NT2/D1 (cell line): ENCODE measurements around the gene NAXD.

ENCODE experiments used
- DNase-seq: peaks from one replicate; pipeline ENCODE4 v3.0.0-alpha.2; 2011; ENCODE audit warnings: low read depth, low spot score
- H3K27me3 ChIP-seq: 2 replicates; pipeline ENCODE4 v1.6.0; 2011; ENCODE audit warnings: mild to moderate bottlenecking; ENCODE audit not compliant: insufficient read length, insufficient read depth
- H3K36me3 ChIP-seq: 2 replicates; pipeline ENCODE4 v1.6.1; 2011; ENCODE audit warnings: mild to moderate bottlenecking, low read length, mixed read lengths; ENCODE audit not compliant: insufficient read depth, insufficient read length
- H3K4me1 ChIP-seq: 2 replicates; pipeline ENCODE4 v1.5.1; 2011; ENCODE audit not compliant: insufficient read depth, insufficient read length
- H3K4me3 ChIP-seq: 2 replicates; pipeline ENCODE4 v1.5.1; 2011; ENCODE audit warnings: low read depth; ENCODE audit not compliant: insufficient read length
- H3K9ac ChIP-seq: 2 replicates; pipeline ENCODE4 v1.6.0; 2011; ENCODE audit warnings: low read depth; ENCODE audit not compliant: insufficient read length
- H3K9me3 ChIP-seq: 2 replicates; pipeline ENCODE4 v1.5.1; 2011; ENCODE audit warnings: mild to moderate bottlenecking, low read length; ENCODE audit not compliant: insufficient read depth
- SUZ12 ChIP-seq: IDR thresholded peaks from 2 replicates; pipeline ENCODE4 v1.6.1; 2011; ENCODE audit not compliant: insufficient read length, insufficient read depth; ENCODE audit errors: extremely low read depth
- YY1 ChIP-seq: IDR thresholded peaks from 2 replicates; pipeline ENCODE4 v1.6.1; 2011; ENCODE audit not compliant: insufficient read length, insufficient read depth
- ZNF274 ChIP-seq: IDR thresholded peaks from 2 replicates; pipeline ENCODE4 v1.6.1; 2011; ENCODE audit warnings: mild to moderate bottlenecking, low read depth, low read length

Gene NAXD

DNA sequence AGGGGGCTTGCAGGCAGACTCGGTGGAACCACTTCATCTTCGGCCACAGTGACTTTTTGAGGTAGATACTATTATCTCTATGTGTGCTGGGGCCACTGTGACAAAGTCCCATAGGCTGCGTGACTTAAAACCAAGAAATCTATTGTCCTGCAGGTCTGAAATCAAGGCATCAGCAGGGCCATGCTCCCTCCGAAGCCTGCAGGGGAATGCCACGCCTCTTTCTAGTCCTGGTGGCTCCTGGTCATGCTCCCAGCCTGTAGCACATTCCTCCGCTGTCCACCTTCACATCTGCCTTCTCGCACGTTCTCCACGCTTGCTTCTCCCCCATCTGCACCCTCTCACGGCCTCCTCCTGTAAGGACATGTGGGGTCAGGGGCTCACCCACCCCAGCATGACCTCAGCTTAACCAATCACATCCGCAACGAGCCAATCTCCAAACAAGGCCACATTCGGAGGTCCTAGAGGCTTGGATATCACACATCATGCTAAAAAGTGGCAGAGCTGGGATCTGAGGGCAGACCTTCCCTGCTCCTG lies 32.9 kb upstream of the NAXD start:
- DNase-seq, result no peak
- Histone ChIP-seq H3K9ac (no peak overlapping the region), H3K36me3 (no peaks in the 10 kb centered on the region), H3K4me3 (no peak overlapping the region), H3K9me3 (no peaks in the 10 kb centered on the region), H3K4me1 (no peaks in the 10 kb centered on the region), H3K27me3 (no peaks in the 10 kb centered on the region)
- no peak for TF ChIP-seq ZNF274
- no peak for TF ChIP-seq YY1
- no peak for TF ChIP-seq SUZ12

DNA sequence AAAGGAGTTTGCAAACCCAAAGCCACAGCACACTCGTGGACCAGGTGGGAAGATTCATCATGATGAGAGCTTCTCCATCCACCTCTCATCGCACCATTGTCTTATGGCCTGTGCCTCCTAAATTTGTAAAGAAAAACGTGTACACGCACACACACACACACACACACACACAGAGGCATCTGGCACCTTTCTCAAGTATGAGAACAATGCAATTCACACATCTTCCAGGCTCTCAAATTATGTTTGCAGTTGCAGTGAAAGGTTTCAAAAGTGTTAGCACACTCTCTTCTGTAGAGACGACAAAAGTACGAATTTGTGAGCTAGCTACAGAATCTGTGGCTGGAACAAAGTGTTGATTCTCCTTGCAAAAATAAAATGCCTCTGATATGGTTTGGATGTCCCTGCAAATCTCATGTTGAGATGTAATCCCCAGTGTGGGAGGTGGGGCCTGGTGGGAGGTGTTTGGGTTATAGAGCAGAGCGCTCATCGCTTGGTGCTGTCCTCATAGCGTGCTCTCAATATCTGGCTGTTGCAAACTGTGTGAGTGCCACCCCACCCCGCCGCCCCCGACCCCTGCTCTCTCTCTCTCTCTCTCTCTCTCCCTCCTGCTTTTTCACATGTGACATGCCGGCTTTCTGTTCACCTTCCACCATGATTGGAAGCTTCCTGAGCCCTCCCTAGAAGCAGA lies 32.0 kb upstream of the NAXD start:
- Histone ChIP-seq H3K27me3 (no peaks in the 10 kb centered on the region), H3K36me3 (no peaks in the 10 kb centered on the region), H3K9me3 (no peaks in the 10 kb centered on the region), H3K9ac (no peak overlapping the region), H3K4me3 (no peak overlapping the region), H3K4me1 (no peaks in the 10 kb centered on the region)
- TF ChIP-seq ZNF274 (no peak), YY1 (no peak), SUZ12 (no peak)
- DNase-seq, result no peak

DNA sequence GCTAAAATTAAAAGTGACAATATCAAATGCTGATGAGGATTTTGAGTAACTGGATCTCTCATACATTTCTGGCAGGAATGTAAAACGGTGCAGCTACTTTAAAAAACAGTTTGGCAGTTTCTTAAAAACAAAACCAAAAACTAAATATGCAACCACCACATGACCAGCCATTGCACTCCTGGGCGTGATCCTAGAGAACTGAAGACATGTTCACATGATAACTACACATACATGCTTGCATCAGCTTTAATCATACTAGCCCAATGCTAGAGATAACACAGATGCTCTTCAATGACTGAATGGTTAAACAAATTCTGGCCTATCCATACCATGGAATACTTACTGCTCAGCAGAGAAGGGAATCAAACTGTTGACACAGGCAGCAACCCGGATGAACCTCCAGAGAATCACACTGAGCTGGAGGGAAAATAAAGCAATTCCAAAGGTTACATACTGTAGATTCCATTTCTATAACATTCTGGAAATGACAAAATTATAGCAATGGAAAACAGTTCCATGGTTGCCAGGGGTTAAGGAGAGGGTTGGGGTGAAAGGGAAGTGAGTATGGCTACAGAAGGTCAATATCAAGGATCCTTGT lies 25.5 kb upstream of the NAXD start:
- Histone ChIP-seq H3K9ac (no peak overlapping the region), H3K9me3 (no peaks in the 10 kb centered on the region), H3K4me3 (no peak overlapping the region), H3K4me1 (peaks cover 3% of the 10 kb centered on the region), H3K36me3 (no peaks in the 10 kb centered on the region), H3K27me3 (no peaks in the 10 kb centered on the region)
- DNase-seq, result no peak
- TF ChIP-seq ZNF274 (no peak), SUZ12 (no peak), YY1 (no peak)

DNA sequence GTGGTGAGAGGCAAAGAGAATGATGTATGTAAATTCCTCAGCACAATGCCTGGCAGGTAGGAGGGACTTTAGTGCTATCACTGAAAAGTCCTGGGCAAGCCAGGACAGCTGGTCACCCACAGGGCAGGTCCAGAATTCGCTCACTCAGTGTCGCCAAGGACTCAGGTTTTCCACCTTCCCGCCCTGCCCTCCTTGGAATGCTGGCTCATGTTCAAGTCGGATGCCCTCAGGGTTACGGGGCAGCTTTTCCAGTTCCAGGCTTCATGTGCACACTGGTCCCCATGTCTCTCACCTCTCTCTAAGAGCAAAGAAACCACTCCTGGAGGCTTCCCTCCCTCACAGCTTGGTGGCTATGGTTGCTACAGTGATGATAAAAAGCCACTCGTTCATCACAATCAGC lies 24.8 kb upstream of the NAXD start:
- peaks cover 3% of the 10 kb centered on the region for H3K4me1 ChIP-seq
- no peaks in the 10 kb centered on the region for H3K9me3 ChIP-seq
- no peak overlapping the region for H3K4me3 ChIP-seq
- DNase-seq, result no peak
- no peak overlapping the region for H3K9ac ChIP-seq
- H3K36me3 ChIP-seq, result no peaks in the 10 kb centered on the region
- TF ChIP-seq ZNF274 (no peak), YY1 (no peak), SUZ12 (no peak)
- H3K27me3 ChIP-seq, result no peaks in the 10 kb centered on the region

DNA sequence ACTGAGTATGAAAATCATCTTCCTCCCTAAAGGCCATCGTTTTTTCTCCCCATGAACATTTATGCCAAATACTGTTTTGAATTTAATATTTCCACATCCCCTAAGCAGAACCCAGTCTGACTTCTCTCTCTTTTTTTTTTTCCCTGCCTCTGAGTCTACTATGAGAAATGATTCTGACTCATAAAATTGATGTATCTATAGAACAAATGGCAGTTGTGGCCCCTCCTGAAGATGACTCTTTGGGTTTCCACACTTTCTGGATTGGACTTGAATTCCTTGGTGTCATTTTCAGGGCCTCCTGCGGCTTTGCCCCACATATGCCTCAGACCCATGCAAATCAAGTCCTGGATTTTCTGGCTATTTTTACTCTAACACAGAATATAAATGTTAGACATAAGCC lies 22.7 kb upstream of the NAXD start:
- no peak for TF ChIP-seq SUZ12
- no peak for TF ChIP-seq YY1
- TF ChIP-seq ZNF274, result no peak
- no peak for DNase-seq
- no peak overlapping the region for H3K4me3 ChIP-seq

DNA sequence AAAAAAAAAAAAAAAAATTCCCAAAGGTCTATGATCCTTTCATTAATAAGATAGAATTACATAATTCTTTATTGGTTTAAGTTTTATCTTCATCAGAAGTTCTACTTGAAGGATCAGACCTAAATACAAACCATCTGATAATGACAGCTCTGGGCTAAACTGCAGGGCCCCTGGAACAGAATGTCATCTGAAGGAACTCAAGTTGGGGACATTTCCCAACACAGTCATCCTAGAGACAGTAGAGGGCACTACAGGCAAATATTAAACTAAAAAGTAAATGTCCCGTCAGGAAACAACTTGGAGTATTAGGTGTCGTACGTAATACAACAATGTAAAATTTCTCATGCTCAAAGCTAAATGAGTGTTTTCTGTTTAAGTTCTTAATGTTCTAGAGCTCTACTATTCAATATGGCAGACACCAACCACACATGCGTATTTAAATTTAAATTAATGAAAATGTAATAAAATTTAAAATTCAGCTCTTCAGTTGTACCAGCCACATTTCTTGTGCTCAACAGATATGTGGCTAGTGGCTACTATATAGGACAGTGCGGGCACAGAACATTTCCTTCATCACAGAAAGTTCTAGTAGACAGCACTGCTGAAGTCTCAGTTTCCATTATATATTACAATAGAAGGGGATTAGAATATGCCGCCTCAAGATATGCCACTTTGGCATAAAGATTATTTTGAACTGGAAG lies 21.8 kb upstream of the NAXD start:
- H3K4me1 ChIP-seq, result peaks cover 3% of the 10 kb centered on the region
- DNase-seq, result no peak

More for the DNA sequence above, 22.7 kb upstream of the NAXD start:
- Histone ChIP-seq H3K9me3 (no peaks in the 10 kb centered on the region), H3K9ac (no peak overlapping the region), H3K4me1 (peaks cover 3% of the 10 kb centered on the region), H3K27me3 (no peaks in the 10 kb centered on the region), H3K36me3 (no peaks in the 10 kb centered on the region)

DNA sequence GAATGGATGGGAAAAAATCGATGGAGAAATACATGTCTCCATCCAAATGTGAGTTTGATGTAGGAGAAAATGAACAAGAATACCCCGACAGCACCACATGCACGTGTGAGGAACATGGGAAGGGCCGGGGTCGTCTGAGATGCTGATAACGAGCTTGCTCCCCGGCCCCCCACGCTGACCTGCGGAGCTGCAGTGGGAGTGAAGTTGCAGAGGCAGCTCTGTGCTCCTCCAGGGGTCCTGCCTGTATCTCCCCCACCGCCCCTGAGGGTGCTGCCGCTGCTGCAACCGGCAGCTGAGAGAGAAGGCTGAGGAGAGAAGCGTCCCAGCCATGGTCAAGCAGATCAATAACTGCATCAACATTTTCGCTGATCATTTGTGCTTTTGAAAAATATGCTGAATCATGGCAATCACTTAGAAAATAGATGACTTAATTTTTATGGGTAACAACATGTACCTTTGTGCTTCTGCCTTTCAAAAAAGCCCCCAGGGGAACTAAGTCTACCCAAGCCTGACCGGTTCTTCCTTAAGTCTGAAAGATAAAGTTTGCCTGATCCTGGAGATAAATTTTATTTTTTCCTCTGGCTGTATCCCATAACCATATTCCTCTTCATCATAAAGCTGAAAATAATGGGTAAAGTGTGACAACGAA lies 18.2 kb upstream of the NAXD start:
- no peaks in the 10 kb centered on the region for H3K27me3 ChIP-seq
- H3K4me3 ChIP-seq, result no peak overlapping the region
- TF ChIP-seq ZNF274, result no peak
- no peak for TF ChIP-seq YY1
- no peaks in the 10 kb centered on the region for H3K4me1 ChIP-seq
- H3K36me3 ChIP-seq, result no peaks in the 10 kb centered on the region
- H3K9me3 ChIP-seq, result no peaks in the 10 kb centered on the region
- DNase-seq, result no peak
- H3K9ac ChIP-seq, result no peak overlapping the region

More for the DNA sequence above, 21.8 kb upstream of the NAXD start:
- H3K9ac ChIP-seq, result no peak overlapping the region
- no peaks in the 10 kb centered on the region for H3K27me3 ChIP-seq
- H3K9me3 ChIP-seq, result no peaks in the 10 kb centered on the region
- no peak overlapping the region for H3K4me3 ChIP-seq
- no peaks in the 10 kb centered on the region for H3K36me3 ChIP-seq
- TF ChIP-seq SUZ12 (no peak), ZNF274 (no peak), YY1 (no peak)
